Sigmoid colon (tissue), 4 donors: ENCODE measurements around the gene MZT2B.

Experiments used
- EP300 ChIP-seq, 4 donors: sonication (generic); formaldehyde crosslinking; IDR thresholded peaks; one replicate each; pipeline ENCODE4 v1.6.1; 2017; ENCODE audit warnings: antibody characterized with exemption in 4 of 4
- POLR2A ChIP-seq, 2 donors: fragments of 450-650 bp; IDR thresholded peaks; one replicate each; pipeline ENCODE4 v1.6.1; 2016; ENCODE audit warnings: antibody characterized with exemption in 2 of 2, mild to moderate bottlenecking in 2 of 2, moderate library complexity in 2 of 2
- POLR2AphosphoS5 ChIP-seq, 4 donors: sonication (generic); formaldehyde crosslinking; IDR thresholded peaks; one replicate each; pipeline ENCODE4 v1.6.1; 2017; ENCODE audit warnings: antibody characterized with exemption in 4 of 4
- TF ChIP-seq, protein P1 (sequence below), 4 experiments: fragments of 450-650 bp in 3 of 4; fragments of 200-600 bp in 1 of 4; IDR thresholded peaks; one replicate each; pipeline ENCODE4 v1.5.1; 2016 to 2019; ENCODE audit warnings: antibody characterized with exemption in 4 of 4, mild to moderate bottlenecking in 3 of 4, moderate library complexity in 2 of 4

DNA sequence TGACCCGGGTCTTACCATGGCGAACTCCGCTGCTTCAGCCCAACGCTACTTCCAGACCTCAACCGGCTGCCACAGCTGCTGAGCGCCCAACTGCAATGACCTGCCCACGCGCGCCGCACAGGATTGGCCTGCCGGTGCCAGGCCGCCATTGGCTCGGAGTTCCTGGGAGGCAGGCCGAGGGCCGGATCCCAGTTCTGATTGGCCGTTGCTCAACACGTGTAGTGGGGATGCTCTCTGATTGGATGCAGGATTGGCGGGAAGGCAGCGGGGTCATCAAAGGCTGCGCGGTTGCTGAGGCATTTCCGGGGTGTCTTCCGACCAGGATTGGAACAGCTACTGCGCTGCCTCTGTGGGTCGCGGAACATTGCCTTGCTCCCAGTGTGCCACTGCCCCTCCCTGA lies 16.3 kb downstream of the MZT2B start, which contains the start of gene TUBA3E:
- TF ChIP-seq, protein P1, sequence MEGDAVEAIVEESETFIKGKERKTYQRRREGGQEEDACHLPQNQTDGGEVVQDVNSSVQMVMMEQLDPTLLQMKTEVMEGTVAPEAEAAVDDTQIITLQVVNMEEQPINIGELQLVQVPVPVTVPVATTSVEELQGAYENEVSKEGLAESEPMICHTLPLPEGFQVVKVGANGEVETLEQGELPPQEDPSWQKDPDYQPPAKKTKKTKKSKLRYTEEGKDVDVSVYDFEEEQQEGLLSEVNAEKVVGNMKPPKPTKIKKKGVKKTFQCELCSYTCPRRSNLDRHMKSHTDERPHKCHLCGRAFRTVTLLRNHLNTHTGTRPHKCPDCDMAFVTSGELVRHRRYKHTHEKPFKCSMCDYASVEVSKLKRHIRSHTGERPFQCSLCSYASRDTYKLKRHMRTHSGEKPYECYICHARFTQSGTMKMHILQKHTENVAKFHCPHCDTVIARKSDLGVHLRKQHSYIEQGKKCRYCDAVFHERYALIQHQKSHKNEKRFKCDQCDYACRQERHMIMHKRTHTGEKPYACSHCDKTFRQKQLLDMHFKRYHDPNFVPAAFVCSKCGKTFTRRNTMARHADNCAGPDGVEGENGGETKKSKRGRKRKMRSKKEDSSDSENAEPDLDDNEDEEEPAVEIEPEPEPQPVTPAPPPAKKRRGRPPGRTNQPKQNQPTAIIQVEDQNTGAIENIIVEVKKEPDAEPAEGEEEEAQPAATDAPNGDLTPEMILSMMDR (IDR thresholded peaks at IDR 0.05) = no peak
- TF ChIP-seq POLR2AphosphoS5 (IDR thresholded peaks at IDR 0.05) (no peak), POLR2A (IDR thresholded peaks at IDR 0.05) (no peak), EP300 (IDR thresholded peaks at IDR 0.05) (no peak)
